ENCODE data around the gene FIBCD1. TPM values are rescaled to one million over a fixed set of nuclear protein-coding genes. Genes with fewer than 3 reads are reported as not detected.

Gene FIBCD1
- total RNA-seq, 1 donor from 2014 or later: not detected

- Mint-ChIP-seq H3K36me3 (ENCODE audit: low read depth) (no peaks in the 10 kb centered on the region), H3K9me3 (no peaks in the 10 kb centered on the region), H3K4me3 (ENCODE audit: low read depth) (no peak overlapping the region), H3K4me1 (ENCODE audit: low read depth) (no peaks in the 10 kb centered on the region), H3K27ac (no peak overlapping the region), H3K27me3 (ENCODE audit: low read depth) (no peaks in the 10 kb centered on the region)
- DNase-seq (ENCODE audit: low spot score): no peak
- intact Hi-C loops (cut with micrococcal nuclease): no loop called here
Measured at GRCh38 chr9:130981002-130981755, 42.1 kb upstream of the FIBCD1 start.

GRCh38 chr9:130980526-130980925 is 41.5 kb upstream of the FIBCD1 start:
- H3K4me1 Mint-ChIP-seq (ENCODE audit: low read depth): no peaks in the 10 kb centered on the region
- no peaks in the 10 kb centered on the region for H3K9me3 Mint-ChIP-seq
- DNase-seq (ENCODE audit: low spot score): no peak
- intact Hi-C loops (cut with micrococcal nuclease): no loop called here
- no peak overlapping the region for H3K4me3 Mint-ChIP-seq (ENCODE audit: low read depth)
- no peaks in the 10 kb centered on the region for H3K36me3 Mint-ChIP-seq (ENCODE audit: low read depth)
- no peak overlapping the region for H3K27ac Mint-ChIP-seq
- H3K27me3 Mint-ChIP-seq (ENCODE audit: low read depth): no peaks in the 10 kb centered on the region

DNA sequence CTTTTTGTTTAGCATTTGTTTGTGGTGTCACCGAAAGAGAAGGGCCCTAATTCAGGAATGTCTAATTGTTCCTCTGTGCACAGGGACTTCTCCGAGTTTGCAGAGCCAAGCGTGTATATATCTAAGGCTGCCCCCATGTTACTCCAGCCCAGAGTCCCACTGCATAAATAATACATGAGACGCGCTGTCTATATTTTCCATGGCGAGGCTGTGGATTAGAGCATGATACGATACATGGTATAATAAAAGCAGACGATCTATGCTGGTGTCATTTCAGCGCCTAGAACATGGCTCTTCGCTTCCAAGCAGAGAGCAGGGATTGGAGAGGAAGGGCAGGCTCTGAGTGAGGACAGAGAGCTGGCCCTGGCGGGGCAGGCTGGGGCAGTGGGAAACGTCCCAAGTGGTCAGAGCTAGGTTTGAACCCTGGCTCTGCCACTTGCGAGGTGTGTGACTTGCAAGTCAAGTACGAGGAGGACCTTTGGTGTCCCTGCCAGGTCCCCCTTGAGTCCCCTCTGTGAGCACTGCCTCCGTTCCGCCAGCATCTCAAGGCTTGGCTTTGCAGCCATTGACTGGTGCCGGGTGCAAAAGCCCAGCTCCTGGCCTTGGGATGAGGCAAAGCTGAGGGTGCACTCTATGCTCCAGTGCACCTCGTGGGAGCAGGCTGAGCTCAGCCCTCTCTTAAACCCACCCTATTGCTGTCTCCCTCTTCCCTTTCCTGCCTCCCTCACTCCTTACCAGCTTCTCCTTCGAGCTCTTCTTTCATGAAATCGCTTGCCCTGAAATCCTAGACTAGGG is 40.7 kb upstream of the FIBCD1 start:
- intact Hi-C loops (cut with micrococcal nuclease): no loop called here
- no peak overlapping the region for H3K4me3 Mint-ChIP-seq (ENCODE audit: low read depth)
- H3K4me1 Mint-ChIP-seq (ENCODE audit: low read depth): no peaks in the 10 kb centered on the region
- H3K36me3 Mint-ChIP-seq (ENCODE audit: low read depth): no peaks in the 10 kb centered on the region
- no peak overlapping the region for H3K27ac Mint-ChIP-seq
- no peak for DNase-seq (ENCODE audit: low spot score)
- H3K9me3 Mint-ChIP-seq: no peaks in the 10 kb centered on the region
- H3K27me3 Mint-ChIP-seq (ENCODE audit: low read depth): no peaks in the 10 kb centered on the region

DNA sequence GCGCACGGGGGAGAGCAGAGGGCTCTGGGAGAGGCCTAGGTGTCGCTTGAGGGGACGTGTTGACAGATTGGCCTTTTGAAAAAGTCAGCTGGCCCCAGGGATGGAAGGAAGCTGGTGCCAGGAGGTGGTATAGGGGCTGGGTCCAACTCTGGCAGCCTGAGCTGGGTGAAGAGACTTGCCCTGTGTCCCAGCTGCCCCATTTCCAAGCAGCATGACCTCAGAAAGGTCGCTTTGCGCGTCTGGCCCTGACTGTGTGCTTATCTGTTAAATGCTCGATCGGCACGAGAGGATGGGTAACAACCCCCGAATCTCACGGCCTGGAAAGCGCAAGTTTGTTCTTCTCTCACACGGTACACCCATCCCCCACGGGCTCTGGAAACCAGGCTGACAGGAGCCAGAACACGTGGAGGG is 38.8 kb upstream of the FIBCD1 start:
- Mint-ChIP-seq H3K9me3 (no peaks in the 10 kb centered on the region), H3K4me3 (ENCODE audit: low read depth) (no peak overlapping the region), H3K27me3 (ENCODE audit: low read depth) (no peaks in the 10 kb centered on the region), H3K4me1 (ENCODE audit: low read depth) (no peaks in the 10 kb centered on the region), H3K36me3 (ENCODE audit: low read depth) (no peaks in the 10 kb centered on the region), H3K27ac (no peak overlapping the region)
- intact Hi-C loops (cut with micrococcal nuclease): no loop called here
- DNase-seq (ENCODE audit: low spot score): no peak

- Mint-ChIP-seq H3K27me3 (ENCODE audit: low read depth) (peaks cover 3% of the 10 kb centered on the region), H3K9me3 (no peaks in the 10 kb centered on the region), H3K4me1 (ENCODE audit: low read depth) (no peaks in the 10 kb centered on the region), H3K4me3 (ENCODE audit: low read depth) (no peak overlapping the region), H3K36me3 (ENCODE audit: low read depth) (no peaks in the 10 kb centered on the region), H3K27ac (no peak overlapping the region)
- intact Hi-C loops (cut with micrococcal nuclease): no loop called here
- no peak for DNase-seq (ENCODE audit: low spot score)
Measured at GRCh38 chr9:130975932-130976841, 37.1 kb upstream of the FIBCD1 start.

DNA sequence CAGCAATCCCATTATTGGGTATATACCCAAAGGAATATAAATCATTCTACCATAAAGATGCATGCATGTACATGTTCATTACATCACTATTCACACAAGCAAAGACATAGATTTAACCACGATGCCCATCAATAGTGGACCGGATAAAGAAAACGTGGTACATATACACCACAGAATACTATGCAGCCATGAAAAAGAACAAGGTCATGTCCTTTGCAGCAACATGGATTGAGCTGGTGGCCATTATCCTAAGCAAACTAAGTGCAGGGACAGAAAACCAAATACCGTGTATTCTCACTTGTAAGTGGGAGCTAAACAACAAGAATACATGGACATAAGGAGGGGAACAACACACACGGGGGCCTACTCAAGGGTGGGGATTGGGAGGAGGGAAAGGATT is 36.1 kb upstream of the FIBCD1 start:
- Mint-ChIP-seq H3K4me3 (ENCODE audit: low read depth) (no peak overlapping the region), H3K36me3 (ENCODE audit: low read depth) (no peaks in the 10 kb centered on the region), H3K4me1 (ENCODE audit: low read depth) (no peaks in the 10 kb centered on the region), H3K27me3 (ENCODE audit: low read depth) (peaks cover 3% of the 10 kb centered on the region), H3K9me3 (no peaks in the 10 kb centered on the region), H3K27ac (no peak overlapping the region)
- no peak for DNase-seq (ENCODE audit: low spot score)
- intact Hi-C loops (cut with micrococcal nuclease): no loop called here

- peaks cover 3% of the 10 kb centered on the region for H3K27me3 Mint-ChIP-seq (ENCODE audit: low read depth)
- H3K9me3 Mint-ChIP-seq: no peaks in the 10 kb centered on the region
- no peak overlapping the region for H3K27ac Mint-ChIP-seq
- no peak for DNase-seq (ENCODE audit: low spot score)
- no peaks in the 10 kb centered on the region for H3K36me3 Mint-ChIP-seq (ENCODE audit: low read depth)
- intact Hi-C loops (cut with micrococcal nuclease): no loop called here
- H3K4me3 Mint-ChIP-seq (ENCODE audit: low read depth): no peak overlapping the region
- H3K4me1 Mint-ChIP-seq (ENCODE audit: low read depth): no peaks in the 10 kb centered on the region
Measured at GRCh38 chr9:130974697-130975096, 35.6 kb upstream of the FIBCD1 start.

- no peak overlapping the region for H3K27ac Mint-ChIP-seq
- intact Hi-C loops (cut with micrococcal nuclease): no loop called here
- peaks cover 3% of the 10 kb centered on the region for H3K27me3 Mint-ChIP-seq (ENCODE audit: low read depth)
- no peaks in the 10 kb centered on the region for H3K36me3 Mint-ChIP-seq (ENCODE audit: low read depth)
- H3K9me3 Mint-ChIP-seq: no peaks in the 10 kb centered on the region
- H3K4me3 Mint-ChIP-seq (ENCODE audit: low read depth): no peak overlapping the region
- no peaks in the 10 kb centered on the region for H3K4me1 Mint-ChIP-seq (ENCODE audit: low read depth)
- no peak for DNase-seq (ENCODE audit: low spot score)
Measured at GRCh38 chr9:130973686-130974281, 34.7 kb upstream of the FIBCD1 start.

DNA sequence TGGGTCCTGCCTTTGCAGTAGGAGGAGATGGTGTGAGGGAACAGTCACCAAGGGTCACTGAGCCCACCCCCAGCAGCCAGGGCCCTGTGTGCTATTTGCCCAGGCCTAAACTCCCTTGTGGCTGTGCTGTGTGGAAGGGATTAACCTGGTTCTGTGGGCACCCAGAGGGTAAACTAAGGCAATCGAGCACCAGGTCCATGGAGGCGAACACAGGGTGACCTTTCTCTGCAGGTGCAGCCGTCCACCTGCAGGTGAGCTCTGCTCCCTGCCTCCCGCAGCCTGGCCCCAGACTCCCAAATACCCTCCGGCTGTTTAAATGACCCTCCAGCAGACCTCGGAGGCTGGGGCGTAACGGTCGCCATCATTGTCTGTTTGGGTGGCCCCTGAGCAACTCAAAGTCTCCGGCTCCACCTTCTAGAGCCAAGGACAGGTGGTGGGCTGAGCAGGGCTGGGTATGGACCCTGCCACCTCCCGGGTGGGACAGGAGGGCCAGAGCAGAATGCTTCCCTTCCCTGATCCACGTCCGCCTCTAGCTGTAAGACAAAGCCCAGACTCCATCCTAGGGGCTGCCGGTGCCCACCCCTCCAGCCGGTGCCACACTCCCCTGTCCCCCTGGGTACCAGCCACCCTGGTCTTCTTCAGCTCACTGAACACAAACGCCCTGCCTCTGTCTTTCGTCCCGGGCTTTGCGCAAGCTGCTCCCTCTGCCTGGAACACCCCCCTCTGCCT is 34.1 kb upstream of the FIBCD1 start:
- Mint-ChIP-seq H3K4me3 (ENCODE audit: low read depth) (no peak overlapping the region), H3K27me3 (ENCODE audit: low read depth) (peaks cover 3% of the 10 kb centered on the region), H3K9me3 (no peaks in the 10 kb centered on the region), H3K36me3 (ENCODE audit: low read depth) (no peaks in the 10 kb centered on the region), H3K27ac (no peak overlapping the region), H3K4me1 (ENCODE audit: low read depth) (no peaks in the 10 kb centered on the region)
- intact Hi-C loops (cut with micrococcal nuclease): no loop called here
- DNase-seq (ENCODE audit: low spot score): no peak

DNA sequence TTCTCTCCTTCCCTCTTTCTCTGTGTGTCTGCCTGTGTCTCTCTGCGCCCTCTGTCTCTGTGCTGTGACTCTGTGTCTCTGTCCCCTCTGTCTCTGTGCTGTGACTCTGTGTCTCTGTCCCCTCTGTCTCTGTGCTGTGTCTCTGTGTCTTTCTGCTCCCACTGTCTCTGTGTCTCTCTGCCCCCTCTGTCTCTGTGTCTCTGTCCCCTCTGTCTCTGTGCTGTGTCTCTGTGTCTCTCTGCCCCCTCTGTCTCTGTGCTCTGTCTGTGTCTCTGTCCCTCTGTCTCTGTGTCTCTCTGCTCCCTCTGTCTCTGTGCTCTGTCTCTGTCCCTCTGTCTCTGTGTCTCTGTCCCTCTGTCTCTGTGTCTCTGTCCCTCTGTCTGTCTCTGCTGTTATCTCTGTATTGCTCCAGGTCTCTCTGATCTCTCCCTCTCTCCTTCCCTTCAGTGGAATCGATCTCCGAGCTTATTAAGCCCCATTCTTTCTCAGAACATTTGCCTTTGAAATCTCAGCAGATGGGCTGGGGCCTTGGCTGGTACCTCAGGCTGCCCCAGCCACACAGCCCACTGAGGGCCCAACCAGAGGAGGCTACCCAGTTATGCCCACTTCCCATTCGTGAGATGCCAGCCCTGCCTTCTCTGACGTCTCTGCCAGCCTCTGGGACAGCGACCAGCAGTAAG is 33.4 kb upstream of the FIBCD1 start:
- H3K36me3 Mint-ChIP-seq (ENCODE audit: low read depth): no peaks in the 10 kb centered on the region
- H3K4me3 Mint-ChIP-seq (ENCODE audit: low read depth): no peak overlapping the region
- H3K4me1 Mint-ChIP-seq (ENCODE audit: low read depth): no peaks in the 10 kb centered on the region
- H3K27me3 Mint-ChIP-seq (ENCODE audit: low read depth): peaks cover 3% of the 10 kb centered on the region
- H3K27ac Mint-ChIP-seq: no peak overlapping the region
- intact Hi-C loops (cut with micrococcal nuclease): no loop called here
- no peaks in the 10 kb centered on the region for H3K9me3 Mint-ChIP-seq
- DNase-seq (ENCODE audit: low spot score): no peak

GRCh38 chr9:130971294-130971849 is 32.3 kb upstream of the FIBCD1 start:
- peaks cover 3% of the 10 kb centered on the region for H3K27me3 Mint-ChIP-seq (ENCODE audit: low read depth)
- H3K36me3 Mint-ChIP-seq (ENCODE audit: low read depth): no peaks in the 10 kb centered on the region
- no peaks in the 10 kb centered on the region for H3K4me1 Mint-ChIP-seq (ENCODE audit: low read depth)
- no peak overlapping the region for H3K4me3 Mint-ChIP-seq (ENCODE audit: low read depth)
- no peaks in the 10 kb centered on the region for H3K9me3 Mint-ChIP-seq
- intact Hi-C loops (cut with micrococcal nuclease): no loop called here
- H3K27ac Mint-ChIP-seq: no peak overlapping the region
- DNase-seq (ENCODE audit: low spot score): no peak

Measured in activated T-helper 2 cell treated with anti-CD3 and anti-CD28 coated beads, Interferon-gamma antibody, Interleukin-2, Interleukin-4, amounts not matched to agents 10 μg/mL and 5 μg/mL and 100 μg/mL, durations not matched to agents 14 hours and 24 hours and 36 hours (primary cell).